ENCODE data around the gene SLC26A1. TPM values are rescaled to one million over a fixed set of nuclear protein-coding genes. Genes with fewer than 3 reads are reported as not detected.
A peak's percentile ranks its signal among the peaks of the same experiment; 100 is the strongest.

The SLC26A1 gene
- total and polyA plus RNA-seq, 2 experiments from 2014 or later, result 0.77 to 6.3 TPM

DNA sequence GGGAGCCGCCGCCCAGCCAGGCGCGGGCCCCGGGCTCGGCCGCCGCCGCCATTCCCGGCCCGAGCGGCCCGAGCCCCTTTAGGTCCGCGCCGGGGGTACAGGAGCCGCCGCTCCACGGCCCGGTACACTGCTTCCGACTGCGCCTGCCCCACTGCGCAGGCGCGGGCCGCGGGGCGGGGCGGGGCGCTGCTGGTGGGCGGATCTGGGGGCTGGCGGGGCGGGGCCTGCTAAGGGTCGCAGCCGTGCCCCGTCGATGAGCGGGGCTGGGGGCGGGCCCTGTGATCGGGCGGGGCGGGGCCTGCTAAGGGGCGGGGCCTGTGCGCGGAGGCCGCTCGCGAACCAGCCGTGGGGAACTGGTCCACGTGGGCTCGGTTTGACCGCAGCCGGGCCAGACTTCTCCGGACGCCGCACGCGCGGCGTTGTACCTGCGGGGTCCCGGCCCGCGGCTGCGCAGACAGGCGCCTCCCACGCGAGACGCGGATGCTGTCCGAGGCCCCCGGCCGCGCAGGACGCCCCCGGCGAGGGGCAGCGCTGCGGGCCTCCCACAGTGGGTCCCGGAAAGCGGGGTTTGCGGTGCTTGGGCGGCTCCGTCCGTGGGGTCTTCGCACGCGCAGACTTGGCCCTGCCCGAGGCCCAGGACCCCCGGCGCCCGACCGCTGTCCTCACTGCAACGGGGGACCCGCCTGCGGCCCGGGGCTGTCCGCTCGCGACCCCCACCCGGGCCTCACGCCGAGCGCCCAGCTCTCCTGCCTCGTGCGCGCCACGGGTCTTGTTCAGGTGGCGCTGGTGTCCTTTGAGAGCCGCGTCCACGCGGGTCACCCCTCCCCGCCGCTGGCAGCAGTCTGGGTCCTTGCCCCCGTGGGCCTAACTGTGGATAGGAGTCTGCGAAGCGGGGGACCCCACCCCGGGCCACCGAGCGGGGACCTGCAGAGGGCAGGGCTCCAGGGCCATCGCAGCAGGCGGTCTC, 19.5 kb downstream of the SLC26A1 start, which contains the start of gene DGKQ:
TSS of gene DGKQ (minus strand) at position 139 of the 967 bp plus-strand sequence. CDS start at position 52, 87 bp downstream.
- Histone ChIP-seq H3K9me3 (ENCODE audit: low read depth) (no peaks in the 10 kb centered on the region), H3K36me3 (no peaks in the 10 kb centered on the region), H3K4me3 (peak within 1 kb of the TSS; percentile 73), H3K27ac (no peak within 1 kb of the TSS), H3K4me1 (ENCODE audit: low read depth) (no peaks in the 10 kb centered on the region), H3K27me3 (peaks cover 24% of the 10 kb centered on the region)
- peak; percentile 90 to 91 for DNase-seq (ENCODE audit: low read depth in 1 of 2, low spot score in 1 of 2)
- TF ChIP-seq, protein P1, sequence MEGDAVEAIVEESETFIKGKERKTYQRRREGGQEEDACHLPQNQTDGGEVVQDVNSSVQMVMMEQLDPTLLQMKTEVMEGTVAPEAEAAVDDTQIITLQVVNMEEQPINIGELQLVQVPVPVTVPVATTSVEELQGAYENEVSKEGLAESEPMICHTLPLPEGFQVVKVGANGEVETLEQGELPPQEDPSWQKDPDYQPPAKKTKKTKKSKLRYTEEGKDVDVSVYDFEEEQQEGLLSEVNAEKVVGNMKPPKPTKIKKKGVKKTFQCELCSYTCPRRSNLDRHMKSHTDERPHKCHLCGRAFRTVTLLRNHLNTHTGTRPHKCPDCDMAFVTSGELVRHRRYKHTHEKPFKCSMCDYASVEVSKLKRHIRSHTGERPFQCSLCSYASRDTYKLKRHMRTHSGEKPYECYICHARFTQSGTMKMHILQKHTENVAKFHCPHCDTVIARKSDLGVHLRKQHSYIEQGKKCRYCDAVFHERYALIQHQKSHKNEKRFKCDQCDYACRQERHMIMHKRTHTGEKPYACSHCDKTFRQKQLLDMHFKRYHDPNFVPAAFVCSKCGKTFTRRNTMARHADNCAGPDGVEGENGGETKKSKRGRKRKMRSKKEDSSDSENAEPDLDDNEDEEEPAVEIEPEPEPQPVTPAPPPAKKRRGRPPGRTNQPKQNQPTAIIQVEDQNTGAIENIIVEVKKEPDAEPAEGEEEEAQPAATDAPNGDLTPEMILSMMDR (IDR thresholded peaks at IDR 0.05; ENCODE audit: low read depth, low read length), result no peak

DNA sequence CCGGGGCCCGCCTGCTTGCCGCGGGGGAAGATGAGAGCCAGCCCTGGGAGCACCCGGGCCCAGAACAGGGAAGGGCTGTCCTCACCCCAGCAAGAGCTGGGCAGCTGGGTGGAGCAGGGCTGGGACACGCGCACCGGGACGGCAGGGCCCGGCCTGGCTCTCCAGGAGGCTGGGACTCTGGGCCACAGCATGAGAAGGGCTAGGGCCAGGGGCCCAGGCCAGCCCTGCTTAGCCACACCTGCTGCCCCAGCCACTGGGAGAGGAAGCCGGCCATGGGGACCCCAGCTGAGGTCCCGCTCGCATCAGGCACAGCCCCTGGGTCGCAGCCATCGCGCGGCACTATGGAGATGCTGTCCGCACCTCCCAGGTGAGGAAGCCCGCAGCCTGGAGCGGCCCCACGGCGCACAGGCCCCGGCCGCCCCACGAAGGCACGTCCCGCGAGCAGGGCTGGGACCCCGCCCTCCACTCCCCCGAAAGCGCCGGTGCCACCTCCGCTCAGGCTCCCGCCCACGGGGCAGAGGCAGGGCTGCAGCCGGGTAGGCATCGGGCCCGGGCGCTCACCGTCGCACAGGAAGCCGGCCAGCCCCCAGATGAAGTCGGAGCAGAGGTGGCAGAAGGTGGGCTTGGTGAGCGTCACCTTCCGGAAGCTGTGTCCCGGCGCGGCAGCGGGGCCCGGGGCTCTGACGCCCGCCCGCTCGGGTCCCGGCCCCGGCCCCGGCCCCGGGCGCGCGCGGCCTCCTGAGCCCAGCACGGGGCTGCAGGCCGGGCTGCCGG, 20.4 kb downstream of the SLC26A1 start:
- no peaks in the 10 kb centered on the region for H3K9me3 ChIP-seq (ENCODE audit: low read depth)
- DNase-seq (ENCODE audit: low read depth in 1 of 2, low spot score in 1 of 2), result peak in 1 of 2 donors; percentile 19
- no peaks in the 10 kb centered on the region for H3K4me1 ChIP-seq (ENCODE audit: low read depth)
- H3K27ac ChIP-seq, result no peak overlapping the region
- H3K4me3 ChIP-seq, result peak overlapping the region; percentile 73
- H3K27me3 ChIP-seq, result peaks cover 32% of the 10 kb centered on the region
- TF ChIP-seq, protein P1 (IDR thresholded peaks at IDR 0.05; ENCODE audit: low read depth, low read length), result no peak
- H3K36me3 ChIP-seq, result no peaks in the 10 kb centered on the region

DNA sequence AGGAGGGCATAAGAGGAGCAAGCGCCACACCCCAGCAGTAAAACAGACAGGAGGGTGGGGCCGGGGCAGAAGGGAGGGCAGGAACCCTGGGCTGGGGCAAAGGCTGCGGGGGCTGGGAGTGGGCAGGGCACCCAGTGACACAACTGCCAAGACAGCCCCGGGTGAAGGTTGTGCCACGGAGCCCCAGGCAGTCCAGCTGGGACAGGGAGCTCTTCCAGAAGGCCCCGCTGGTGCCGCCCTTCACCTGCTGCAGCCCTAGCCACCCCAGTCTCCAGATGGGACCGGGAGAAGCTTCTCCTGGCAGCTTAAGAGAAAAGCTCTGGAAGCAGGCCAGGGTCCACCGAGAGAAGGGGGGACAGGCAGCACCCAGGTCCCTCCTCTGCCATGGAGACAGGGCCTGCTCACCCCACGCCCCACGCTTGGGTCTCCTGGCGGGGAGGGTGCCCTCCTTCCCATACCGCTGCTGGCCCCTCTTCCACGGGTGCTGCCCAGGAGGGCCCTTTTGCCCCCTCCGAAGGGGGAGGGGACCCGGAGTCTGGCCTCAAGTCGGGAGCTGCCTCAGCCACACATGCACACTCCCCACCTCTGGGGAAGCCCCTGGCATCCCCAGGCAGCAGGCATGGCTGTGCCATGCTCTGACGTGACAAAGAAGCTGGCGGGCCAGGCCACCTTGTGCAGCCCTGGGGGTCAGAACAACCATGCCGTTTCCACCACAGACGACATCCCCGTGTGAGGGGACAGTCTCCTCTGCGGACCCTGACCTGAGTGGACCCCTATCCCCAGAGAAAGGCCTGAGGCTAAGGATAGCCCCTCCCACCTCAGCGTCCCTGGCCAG, 21.3 kb downstream of the SLC26A1 start:
- H3K4me1 ChIP-seq (ENCODE audit: low read depth), result no peaks in the 10 kb centered on the region
- no peak for DNase-seq (ENCODE audit: low read depth in 1 of 2, low spot score in 1 of 2)
- TF ChIP-seq, protein P1 (IDR thresholded peaks at IDR 0.05; ENCODE audit: low read depth, low read length), result no peak
- H3K27me3 ChIP-seq, result peaks cover 42% of the 10 kb centered on the region
- H3K27ac ChIP-seq, result no peak overlapping the region
- peak overlapping the region; percentile 73 for H3K4me3 ChIP-seq
- H3K36me3 ChIP-seq, result no peaks in the 10 kb centered on the region
- no peaks in the 10 kb centered on the region for H3K9me3 ChIP-seq (ENCODE audit: low read depth)

DNA sequence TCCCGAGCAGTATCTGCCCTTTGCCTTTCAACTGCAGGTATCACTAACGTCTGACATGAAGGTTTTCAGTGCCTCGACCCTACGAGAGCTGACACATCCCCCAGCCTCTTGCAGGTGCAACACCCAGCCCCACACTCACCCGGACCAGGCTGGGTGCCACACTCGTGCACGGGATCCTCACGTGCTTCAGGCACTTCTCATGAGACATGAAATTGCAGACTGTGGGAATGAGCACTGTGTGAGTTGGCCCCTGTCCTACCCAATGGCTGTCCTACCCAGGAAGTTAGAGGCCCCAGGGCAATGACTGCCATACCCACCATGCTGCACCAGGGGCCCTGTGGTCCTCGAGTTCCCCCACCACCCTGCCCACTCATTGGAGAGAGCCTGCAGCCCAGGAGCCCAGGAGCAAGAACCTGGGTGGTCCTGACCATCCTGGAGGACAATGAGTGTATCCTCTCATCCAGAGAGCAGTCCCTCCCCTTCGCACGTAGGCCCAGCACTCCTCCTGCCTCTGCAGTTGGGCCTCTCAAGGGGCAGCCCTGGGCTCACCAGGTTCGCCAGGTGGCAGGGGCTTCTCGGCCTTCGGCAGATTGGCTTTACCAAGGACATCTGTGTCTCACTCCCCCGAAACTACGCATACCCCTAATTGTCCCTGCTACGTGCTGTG, 22.2 kb downstream of the SLC26A1 start:
- DNase-seq (ENCODE audit: low read depth in 1 of 2, low spot score in 1 of 2), result no peak
- H3K4me3 ChIP-seq, result no peak overlapping the region
- H3K9me3 ChIP-seq (ENCODE audit: low read depth), result no peaks in the 10 kb centered on the region
- no peak overlapping the region for H3K27ac ChIP-seq
- H3K4me1 ChIP-seq (ENCODE audit: low read depth), result no peaks in the 10 kb centered on the region
- H3K27me3 ChIP-seq, result peaks cover 47% of the 10 kb centered on the region
- TF ChIP-seq, protein P1 (IDR thresholded peaks at IDR 0.05; ENCODE audit: low read depth, low read length), result no peak
- H3K36me3 ChIP-seq, result no peaks in the 10 kb centered on the region
